ENCODE results near the gene SLIT3. TPM values are rescaled to one million over a fixed set of nuclear protein-coding genes. Genes with fewer than 3 reads are reported as not detected.

The SLIT3 gene
- total and polyA plus RNA-seq, 2 donors (not counting 3 experiments of a cell fraction or from before 2014, with no cell fraction given) = 0.90 to 1.0 TPM

DNA sequence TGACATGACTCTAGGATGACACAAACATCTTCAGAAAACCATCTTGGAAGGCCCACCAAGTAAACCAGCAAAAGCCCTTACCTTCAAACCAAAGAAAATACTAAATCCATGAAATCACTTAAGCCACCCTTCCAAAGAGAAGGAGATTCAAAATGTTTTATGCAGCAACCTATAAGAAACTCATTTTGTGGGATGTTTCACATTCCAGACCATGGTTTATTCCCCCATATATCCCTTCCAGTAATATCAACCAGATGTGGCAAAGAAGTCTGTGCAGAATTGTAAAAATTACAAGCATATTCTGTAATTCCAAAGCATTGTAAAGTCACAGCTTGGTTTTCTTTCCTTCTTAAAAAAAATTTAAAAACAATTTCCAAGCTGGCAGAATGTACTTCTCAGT is 117.4 kb downstream of the SLIT3 start:
- POLR2A ChIA-PET = no interaction called here
- Histone ChIP-seq H2AFZ (ENCODE audit: low read depth, low read length) (no peak overlapping the region), H3K4me3 (replicated peaks in 1 of 3; ENCODE audit: insufficient read depth in 1 of 3, low read depth in 1 of 3, low read length in 3 of 3) (no peak overlapping the region), H3K4me1 (ENCODE audit: control insufficient read depth, extremely low read depth, insufficient read depth, low read length) (no peaks in the 10 kb centered on the region), H3K9me1 (replicated peaks; ENCODE audit: control insufficient read depth, extremely low read depth, insufficient read depth, low read length) (no peaks in the 10 kb centered on the region), H3K4me2 (ENCODE audit: insufficient read depth, low read length) (no peak overlapping the region), H3K79me2 (ENCODE audit: control insufficient read depth, insufficient read depth, low read length) (no peaks in the 10 kb centered on the region), H4K20me1 (replicated peaks; ENCODE audit: control insufficient read depth, extremely low read depth, insufficient read depth, low read length) (no peaks in the 10 kb centered on the region), H3K9ac (replicated peaks; ENCODE audit: extremely low read depth, insufficient read depth, low read length) (no peak overlapping the region), H3K27me3 (ENCODE audit: control insufficient read depth in 2 of 2, insufficient read depth in 2 of 2, low read length in 2 of 2) (no peaks in the 10 kb centered on the region), H3K36me3 (ENCODE audit: control insufficient read depth in 2 of 2, extremely low read depth in 1 of 2, insufficient read depth in 2 of 2, low read length in 2 of 2) (no peaks in the 10 kb centered on the region), H3K27ac (ENCODE audit: insufficient read depth, low read depth, low read length) (no peak overlapping the region), H3K9me3 (replicated peaks; ENCODE audit: control insufficient read depth, insufficient read depth, low read length) (no peaks in the 10 kb centered on the region)
- FAIRE-seq = no peak
- DNase-seq (ENCODE audit: low read depth, low spot score) = no peak
- TF ChIP-seq, protein P1, sequence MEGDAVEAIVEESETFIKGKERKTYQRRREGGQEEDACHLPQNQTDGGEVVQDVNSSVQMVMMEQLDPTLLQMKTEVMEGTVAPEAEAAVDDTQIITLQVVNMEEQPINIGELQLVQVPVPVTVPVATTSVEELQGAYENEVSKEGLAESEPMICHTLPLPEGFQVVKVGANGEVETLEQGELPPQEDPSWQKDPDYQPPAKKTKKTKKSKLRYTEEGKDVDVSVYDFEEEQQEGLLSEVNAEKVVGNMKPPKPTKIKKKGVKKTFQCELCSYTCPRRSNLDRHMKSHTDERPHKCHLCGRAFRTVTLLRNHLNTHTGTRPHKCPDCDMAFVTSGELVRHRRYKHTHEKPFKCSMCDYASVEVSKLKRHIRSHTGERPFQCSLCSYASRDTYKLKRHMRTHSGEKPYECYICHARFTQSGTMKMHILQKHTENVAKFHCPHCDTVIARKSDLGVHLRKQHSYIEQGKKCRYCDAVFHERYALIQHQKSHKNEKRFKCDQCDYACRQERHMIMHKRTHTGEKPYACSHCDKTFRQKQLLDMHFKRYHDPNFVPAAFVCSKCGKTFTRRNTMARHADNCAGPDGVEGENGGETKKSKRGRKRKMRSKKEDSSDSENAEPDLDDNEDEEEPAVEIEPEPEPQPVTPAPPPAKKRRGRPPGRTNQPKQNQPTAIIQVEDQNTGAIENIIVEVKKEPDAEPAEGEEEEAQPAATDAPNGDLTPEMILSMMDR (IDR thresholded peaks at IDR 0.05; ENCODE audit: extremely low read depth in 1 of 2, insufficient read depth in 1 of 2, low read depth in 1 of 2, low read length in 2 of 2) = no peak
- TF ChIP-seq POLR2A (IDR thresholded peaks at IDR 0.05; ENCODE audit: low read depth, low read length) (no peak), MYC (IDR thresholded peaks at IDR 0.05; ENCODE audit: low read depth, low read length) (no peak), EZH2 (IDR thresholded peaks at IDR 0.05; ENCODE audit: borderline replicate concordance, low read depth, low read length, severe bottlenecking) (no peak), FOS (IDR thresholded peaks at IDR 0.05; ENCODE audit: borderline replicate concordance, insufficient read depth, low read length) (no peak)
- BruUV-seq (replicated peaks) = no TSS peak
- intact Hi-C loops (cut with micrococcal nuclease) (no loop called here), dilution Hi-C loops (cut with MboI; ENCODE audit: extremely low pct_ligation_motif_present, low sequenced_read_pairs) (no loop called here)
- CTCF ChIA-PET = no interaction called here

DNA sequence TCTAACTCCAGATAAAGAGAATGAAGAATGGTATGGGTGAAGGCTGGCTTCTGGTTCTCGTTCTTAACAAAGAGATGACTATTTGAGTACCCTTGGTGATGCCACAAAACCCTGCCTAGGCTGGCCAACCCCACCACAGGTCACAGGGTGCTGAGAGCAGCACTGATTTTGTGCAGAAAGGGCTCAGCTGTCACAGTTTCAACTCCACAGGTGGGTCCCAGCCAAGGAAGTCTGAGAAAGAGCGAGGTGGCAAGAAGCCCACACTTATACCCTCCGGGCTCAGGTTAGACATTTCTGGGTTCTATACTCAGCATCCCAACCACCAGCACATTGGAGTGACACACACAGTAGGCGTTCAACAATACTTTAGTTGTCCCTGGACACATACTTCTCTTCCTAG is 118.1 kb downstream of the SLIT3 start:
- POLR2A ChIA-PET = no interaction called here

More for the DNA sequence above, 118.1 kb downstream of the SLIT3 start:
- no peak for TF ChIP-seq EZH2 (IDR thresholded peaks at IDR 0.05; ENCODE audit: borderline replicate concordance, low read depth, low read length, severe bottlenecking)
- no peak for TF ChIP-seq MYC (IDR thresholded peaks at IDR 0.05; ENCODE audit: low read depth, low read length)
- TF ChIP-seq, protein P1 (IDR thresholded peaks at IDR 0.05; ENCODE audit: extremely low read depth in 1 of 2, insufficient read depth in 1 of 2, low read depth in 1 of 2, low read length in 2 of 2) = no peak
- no peak for TF ChIP-seq POLR2A (IDR thresholded peaks at IDR 0.05; ENCODE audit: low read depth, low read length)
- TF ChIP-seq POLR2AphosphoS5 (IDR thresholded peaks at IDR 0.05; ENCODE audit: insufficient read depth, low read depth, low read length) = no peak
- TF ChIP-seq, protein P2, sequence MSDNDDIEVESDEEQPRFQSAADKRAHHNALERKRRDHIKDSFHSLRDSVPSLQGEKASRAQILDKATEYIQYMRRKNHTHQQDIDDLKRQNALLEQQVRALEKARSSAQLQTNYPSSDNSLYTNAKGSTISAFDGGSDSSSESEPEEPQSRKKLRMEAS (IDR thresholded peaks at IDR 0.05; ENCODE audit: insufficient read depth, insufficient read length) = no peak
- no peak for TF ChIP-seq GATA2 (IDR thresholded peaks at IDR 0.05; ENCODE audit: insufficient read depth, insufficient read length, low read depth, low read length)
- TF ChIP-seq FOS (IDR thresholded peaks at IDR 0.05; ENCODE audit: borderline replicate concordance, insufficient read depth, low read length) = no peak
- TF ChIP-seq JUN (IDR thresholded peaks at IDR 0.05; ENCODE audit: borderline replicate concordance, insufficient read depth, insufficient read length, low read depth) = no peak
- Histone ChIP-seq H3K9me1 (replicated peaks; ENCODE audit: control insufficient read depth, extremely low read depth, insufficient read depth, low read length) (no peaks in the 10 kb centered on the region), H4K20me1 (replicated peaks; ENCODE audit: control insufficient read depth, extremely low read depth, insufficient read depth, low read length) (no peaks in the 10 kb centered on the region), H3K9ac (replicated peaks; ENCODE audit: extremely low read depth, insufficient read depth, low read length) (no peak overlapping the region), H3K4me3 (replicated peaks in 1 of 3; ENCODE audit: insufficient read depth in 1 of 3, low read depth in 1 of 3, low read length in 3 of 3) (no peak overlapping the region), H3K27me3 (ENCODE audit: control insufficient read depth in 2 of 2, insufficient read depth in 2 of 2, low read length in 2 of 2) (no peaks in the 10 kb centered on the region), H3K9me3 (replicated peaks; ENCODE audit: control insufficient read depth, insufficient read depth, low read length) (no peaks in the 10 kb centered on the region), H3K4me2 (ENCODE audit: insufficient read depth, low read length) (no peak overlapping the region), H3K27ac (ENCODE audit: insufficient read depth, low read depth, low read length) (no peak overlapping the region), H3K36me3 (ENCODE audit: control insufficient read depth in 2 of 2, extremely low read depth in 1 of 2, insufficient read depth in 2 of 2, low read length in 2 of 2) (no peaks in the 10 kb centered on the region), H3K79me2 (ENCODE audit: control insufficient read depth, insufficient read depth, low read length) (no peaks in the 10 kb centered on the region), H3K4me1 (ENCODE audit: control insufficient read depth, extremely low read depth, insufficient read depth, low read length) (no peaks in the 10 kb centered on the region), H2AFZ (ENCODE audit: low read depth, low read length) (no peak overlapping the region)
- dilution Hi-C loops (cut with MboI; ENCODE audit: extremely low pct_ligation_motif_present, low sequenced_read_pairs) (no loop called here), intact Hi-C loops (cut with micrococcal nuclease) (no loop called here)
- BruUV-seq (replicated peaks) = no TSS peak
- DNase-seq (ENCODE audit: low read depth, low spot score) (no peak), FAIRE-seq (no peak)
- CTCF ChIA-PET = no interaction called here
